ENCODE results near the gene GEMIN8. TPM values are rescaled to one million over a fixed set of nuclear protein-coding genes. Genes with fewer than 3 reads are reported as not detected.

The GEMIN8 gene
- total RNA-seq, 4 donors from 2014 or later, result 10.7 to 47.9 (median 17.3) TPM

GRCh38 chrX:13985697-13986435, 43.8 kb downstream of the GEMIN8 start:
- DNase-seq, result no peak
- no peak for TF ChIP-seq CTCF (IDR thresholded peaks at IDR 0.05)
- TF ChIP-seq POLR2A (IDR thresholded peaks at IDR 0.05), result no peak
- no peaks in the 10 kb centered on the region for H3K9me3 ChIP-seq
- no peak overlapping the region for H3K27ac ChIP-seq
- H3K36me3 ChIP-seq, result no peaks in the 10 kb centered on the region
- no peaks in the 10 kb centered on the region for H3K27me3 ChIP-seq
- no peak overlapping the region for H3K4me3 ChIP-seq
- H3K4me1 ChIP-seq, result no peaks in the 10 kb centered on the region

GRCh38 chrX:13983734-13984133, 46.0 kb downstream of the GEMIN8 start:
- no peaks in the 10 kb centered on the region for H3K27me3 ChIP-seq
- no peaks in the 10 kb centered on the region for H3K4me1 ChIP-seq
- TF ChIP-seq POLR2A (IDR thresholded peaks at IDR 0.05) (no peak), CTCF (IDR thresholded peaks at IDR 0.05) (no peak)

GRCh38 chrX:13968198-13968597, 61.5 kb downstream of the GEMIN8 start:
- Histone ChIP-seq H3K36me3 (no peaks in the 10 kb centered on the region), H3K9me3 (no peaks in the 10 kb centered on the region), H3K4me1 (no peaks in the 10 kb centered on the region), H3K27ac (no peak overlapping the region), H3K27me3 (no peaks in the 10 kb centered on the region), H3K4me3 (no peak overlapping the region)
- TF ChIP-seq POLR2A (IDR thresholded peaks at IDR 0.05), result no peak
- no peak for TF ChIP-seq CTCF (IDR thresholded peaks at IDR 0.05)
- no peak for DNase-seq

More at GRCh38 chrX:13983734-13984133, 46.0 kb downstream of the GEMIN8 start:
- Histone ChIP-seq H3K4me3 (no peak overlapping the region), H3K27ac (no peak overlapping the region), H3K9me3 (no peaks in the 10 kb centered on the region), H3K36me3 (no peaks in the 10 kb centered on the region)
- no peak for DNase-seq

- Histone ChIP-seq H3K27ac (no peak overlapping the region), H3K4me3 (no peak overlapping the region), H3K4me1 (no peaks in the 10 kb centered on the region), H3K27me3 (no peaks in the 10 kb centered on the region), H3K36me3 (no peaks in the 10 kb centered on the region), H3K9me3 (no peaks in the 10 kb centered on the region)
- no peak for DNase-seq
- TF ChIP-seq CTCF (IDR thresholded peaks at IDR 0.05) (no peak), POLR2A (IDR thresholded peaks at IDR 0.05) (no peak)
These were observed 62.1 kb downstream of the GEMIN8 start for GRCh38 chrX:13967636-13968035.

GRCh38 chrX:13966793-13967125, 62.9 kb downstream of the GEMIN8 start:
- no peaks in the 10 kb centered on the region for H3K9me3 ChIP-seq
- no peaks in the 10 kb centered on the region for H3K4me1 ChIP-seq
- no peak for DNase-seq
- H3K27ac ChIP-seq, result no peak overlapping the region
- no peak overlapping the region for H3K4me3 ChIP-seq
- no peaks in the 10 kb centered on the region for H3K36me3 ChIP-seq
- TF ChIP-seq POLR2A (IDR thresholded peaks at IDR 0.05) (no peak), CTCF (IDR thresholded peaks at IDR 0.05) (no peak)
- H3K27me3 ChIP-seq, result no peaks in the 10 kb centered on the region

Data from Peyer's patch (tissue), 4 donors.